ENCODE results near the gene PGD. TPM values are rescaled to one million over a fixed set of nuclear protein-coding genes. Genes with fewer than 3 reads are reported as not detected.

Gene PGD
- total and polyA plus RNA-seq, 10 of the 15 experiments (the other 5 are each of a cell fraction or from before 2014, with no cell fraction given): 108 to 262 (median 171) TPM

- H3K4me1 ChIP-seq (ENCODE audit: control insufficient read depth, insufficient read depth, low read length): peaks cover 6% of the 10 kb centered on the region
- WGBS (ENCODE audit: insufficient coverage, insufficient replicate concordance, low lambda C conversion rate, missing lambda C conversion rate): 61% methylated on average over 6 of the region's 6 CpGs
- H4K20me1 ChIP-seq (ENCODE audit: control insufficient read depth, insufficient read depth): no peaks in the 10 kb centered on the region
- BruUV-seq (replicated peaks): no TSS peak
- CTCF ChIA-PET: interaction anchor here (1.0 to 1.2 kb wide), 2 partner anchors 39 to 42 kb away, joined by 3 read pairs; no protein-coding TSS in a partner anchor
- no peaks in the 10 kb centered on the region for H3K9me3 ChIP-seq (replicated peaks; ENCODE audit: control insufficient read depth, insufficient read depth, low read length)
- RAD21 ChIA-PET (ENCODE audit: unreplicated experiment): interaction anchor here (1.3 kb wide), 1 partner anchor 10 kb away, joined by 6 read pairs; the partner anchor contains the start of gene PGD
- no peak for TF ChIP-seq ZBTB4 (CRISPR knock-in tag; IDR thresholded peaks at IDR 0.05)
- no peak for TF ChIP-seq IKZF2 (IDR thresholded peaks at IDR 0.05)
- no peak for TF ChIP-seq SMAD1 (IDR thresholded peaks at IDR 0.05; ENCODE audit: low read depth, partially characterized antibody)
- no peak overlapping the region for H3K4me2 ChIP-seq (ENCODE audit: control insufficient read depth, insufficient read depth)
- SMC1A ChIA-PET (ENCODE audit: uncharacterized antibody, unreplicated experiment): no interaction called here
- no peak overlapping the region for H3K4me3 ChIP-seq
- DNase-seq (ENCODE audit: low read depth, low spot score): no peak
- intact Hi-C loops (cut with micrococcal nuclease; ENCODE audit: unreplicated experiment): no loop called here
- POLR2A ChIA-PET: interaction anchor here (1.3 kb wide), 1 partner anchor 10 kb away, joined by 8 read pairs; the partner anchor contains the start of gene PGD
- no peaks in the 10 kb centered on the region for H3K27me3 ChIP-seq (replicated peaks in 1 of 2; ENCODE audit: control insufficient read depth in 2 of 2, insufficient read depth in 2 of 2, low read length in 1 of 2)
- H2AFZ ChIP-seq (ENCODE audit: control insufficient read depth, low read depth, low read length): no peak overlapping the region
- in situ Hi-C loops (cut with MboI): no loop called here
- FAIRE-seq: no peak
- no peak overlapping the region for H3K9ac ChIP-seq (ENCODE audit: control insufficient read depth, insufficient read depth, low read length)
- no peaks in the 10 kb centered on the region for H3K79me2 ChIP-seq (ENCODE audit: control insufficient read depth, insufficient read depth, low read length)
- H3K27ac ChIP-seq (ENCODE audit: control insufficient read depth, insufficient read depth): no peak overlapping the region
- ATAC-seq: no peak
- H3K36me3 ChIP-seq (ENCODE audit: control insufficient read depth in 2 of 2, insufficient read depth in 2 of 2, low read length in 1 of 2): no peaks in the 10 kb centered on the region
Observed at GRCh38 chr1:10389271-10389973, 9.4 kb upstream of the PGD start.

Data from GM12878 (cell line).